Prostate gland (tissue), 2 donors: Measurements from ENCODE around the gene EXOC3L1.

Source experiments
- POLR2AphosphoS5 ChIP-seq: sonication (generic); formaldehyde crosslinking; IDR thresholded peaks from one replicate; pipeline ENCODE4 v1.6.1; 2017; ENCODE audit warnings: antibody characterized with exemption
- TF ChIP-seq, protein P1 (sequence below), 4 experiments: fragments of 200-600 bp in 2 of 4; fragments of 450-650 bp in 2 of 4; sonication (generic) in 2 of 4; IDR thresholded peaks; 1 replicate in 3 of 4; 2 replicates in 1 of 4; pipeline ENCODE4 v1.5.1; 2016 to 2019; ENCODE audit warnings: antibody characterized with exemption in 4 of 4, mild to moderate bottlenecking in 2 of 4, moderate library complexity in 2 of 4

- TF ChIP-seq, protein P1, sequence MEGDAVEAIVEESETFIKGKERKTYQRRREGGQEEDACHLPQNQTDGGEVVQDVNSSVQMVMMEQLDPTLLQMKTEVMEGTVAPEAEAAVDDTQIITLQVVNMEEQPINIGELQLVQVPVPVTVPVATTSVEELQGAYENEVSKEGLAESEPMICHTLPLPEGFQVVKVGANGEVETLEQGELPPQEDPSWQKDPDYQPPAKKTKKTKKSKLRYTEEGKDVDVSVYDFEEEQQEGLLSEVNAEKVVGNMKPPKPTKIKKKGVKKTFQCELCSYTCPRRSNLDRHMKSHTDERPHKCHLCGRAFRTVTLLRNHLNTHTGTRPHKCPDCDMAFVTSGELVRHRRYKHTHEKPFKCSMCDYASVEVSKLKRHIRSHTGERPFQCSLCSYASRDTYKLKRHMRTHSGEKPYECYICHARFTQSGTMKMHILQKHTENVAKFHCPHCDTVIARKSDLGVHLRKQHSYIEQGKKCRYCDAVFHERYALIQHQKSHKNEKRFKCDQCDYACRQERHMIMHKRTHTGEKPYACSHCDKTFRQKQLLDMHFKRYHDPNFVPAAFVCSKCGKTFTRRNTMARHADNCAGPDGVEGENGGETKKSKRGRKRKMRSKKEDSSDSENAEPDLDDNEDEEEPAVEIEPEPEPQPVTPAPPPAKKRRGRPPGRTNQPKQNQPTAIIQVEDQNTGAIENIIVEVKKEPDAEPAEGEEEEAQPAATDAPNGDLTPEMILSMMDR (IDR thresholded peaks at IDR 0.05), result no peak
- TF ChIP-seq POLR2AphosphoS5, result no peak
Observed at GRCh38 chr16:67163999-67164558, 25.9 kb downstream of the EXOC3L1 start.
